SK-N-SH treated with all-trans-retinoic acid at 6 μM for 48 hours (cell line): ENCODE measurements around the gene ENTPD7.

Experiments used
- ARNTL ChIP-seq: fragments of 450-650 bp; formaldehyde crosslinking; IDR thresholded peaks from 2 replicates; pipeline ENCODE4 v1.5.0; 2020; ENCODE audit warnings: low read depth, mild to moderate bottlenecking, moderate library complexity, borderline replicate concordance
- OSR1 ChIP-seq: fragments of 250-450 bp; sonication (Bioruptor Pico); IDR thresholded peaks from 2 replicates; pipeline ENCODE4 v1.8.0; 2022; ENCODE audit warnings: moderate library complexity, mild to moderate bottlenecking, inconsistent platforms
- ZFP3 ChIP-seq: fragments of 250-450 bp; sonication (Bioruptor Pico); IDR thresholded peaks from 2 replicates; pipeline ENCODE4 v1.5.0; 2020; ENCODE audit warnings: mild to moderate bottlenecking, moderate library complexity
- ZFP30 ChIP-seq: fragments of 450-650 bp; formaldehyde crosslinking; IDR thresholded peaks from 2 replicates; pipeline ENCODE4 v1.5.0; 2022; ENCODE audit warnings: mild to moderate bottlenecking, moderate library complexity
- ZNF565 ChIP-seq: fragments of 450-650 bp; formaldehyde crosslinking; conservative IDR thresholded peaks from 2 replicates; pipeline ENCODE4 v1.5.0; 2020; ENCODE audit warnings: low read depth, mild to moderate bottlenecking, moderate library complexity
- TF ChIP-seq, protein P1 (sequence below): fragments of 250-450 bp; sonication (Bioruptor Pico); IDR thresholded peaks from 2 replicates; pipeline ENCODE4 v1.8.0; 2020; ENCODE audit warnings: mild to moderate bottlenecking, moderate library complexity, borderline replicate concordance

DNA sequence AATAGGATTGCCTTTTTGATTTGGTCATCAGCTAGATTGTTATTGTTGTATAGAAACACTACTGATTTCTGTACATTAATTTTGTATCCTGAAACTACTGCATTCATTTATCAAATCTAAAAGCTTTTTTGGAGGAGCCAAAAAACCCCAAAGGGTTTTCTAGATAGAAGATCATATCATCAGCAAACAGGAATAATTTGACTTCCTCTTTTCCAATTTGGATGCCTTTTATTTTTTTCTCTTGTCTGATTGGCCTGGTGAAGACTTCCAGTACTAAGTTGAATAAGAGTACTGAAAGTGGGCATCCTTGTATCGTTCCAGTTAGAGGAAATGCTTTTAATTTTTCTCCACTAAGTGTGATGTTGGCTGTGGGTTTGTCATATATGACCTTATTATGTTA is 10.6 kb upstream of the ENTPD7 start:
- TF ChIP-seq ZFP3 (CRISPR knock-in tag), result no peak
- no peak for TF ChIP-seq ZNF565 (CRISPR knock-in tag)
- TF ChIP-seq, protein P1, sequence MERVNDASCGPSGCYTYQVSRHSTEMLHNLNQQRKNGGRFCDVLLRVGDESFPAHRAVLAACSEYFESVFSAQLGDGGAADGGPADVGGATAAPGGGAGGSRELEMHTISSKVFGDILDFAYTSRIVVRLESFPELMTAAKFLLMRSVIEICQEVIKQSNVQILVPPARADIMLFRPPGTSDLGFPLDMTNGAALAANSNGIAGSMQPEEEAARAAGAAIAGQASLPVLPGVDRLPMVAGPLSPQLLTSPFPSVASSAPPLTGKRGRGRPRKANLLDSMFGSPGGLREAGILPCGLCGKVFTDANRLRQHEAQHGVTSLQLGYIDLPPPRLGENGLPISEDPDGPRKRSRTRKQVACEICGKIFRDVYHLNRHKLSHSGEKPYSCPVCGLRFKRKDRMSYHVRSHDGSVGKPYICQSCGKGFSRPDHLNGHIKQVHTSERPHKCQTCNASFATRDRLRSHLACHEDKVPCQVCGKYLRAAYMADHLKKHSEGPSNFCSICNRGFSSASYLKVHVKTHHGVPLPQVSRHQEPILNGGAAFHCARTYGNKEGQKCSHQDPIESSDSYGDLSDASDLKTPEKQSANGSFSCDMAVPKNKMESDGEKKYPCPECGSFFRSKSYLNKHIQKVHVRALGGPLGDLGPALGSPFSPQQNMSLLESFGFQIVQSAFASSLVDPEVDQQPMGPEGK (CRISPR knock-in tag), result no peak
- TF ChIP-seq ZFP30 (CRISPR knock-in tag), result no peak
- no peak for TF ChIP-seq OSR1 (CRISPR knock-in tag)
- TF ChIP-seq ARNTL, result no peak
